A549 (cell line): ENCODE results near the gene CACNA1C. TPM values are rescaled to one million over a fixed set of nuclear protein-coding genes. Genes with fewer than 3 reads are reported as not detected.

Experiments used
- ATAC-seq, 2 experiments: fragments of 200-7000 bp in 1 of 2; fragments of >200 bp in 1 of 2; cut with Nextera tagmentation in 1 of 2; cut with Tn5 transposase in 1 of 2; 3 replicates each; pipeline versions ENCODE4 v1.8.0 to v1.9.1; 2018 to 2020; ENCODE audit warnings: mild to moderate bottlenecking in 1 of 2, moderate library complexity in 1 of 2
- CTCF ChIA-PET: fragments of 300-600 bp; sonication (Branson Sonifier 250); formaldehyde crosslinking; extraction: SDS; loops from one replicate; lab custom pipeline; 2021; ENCODE audit warnings: antibody characterized with exemption, inconsistent platforms; lab: Yijun Ruan, JAX
- POLR2A ChIA-PET: fragments of 350-600 bp; formaldehyde crosslinking; extraction: SDS; loops from one replicate; lab custom pipeline; 2021; ENCODE audit warnings: antibody characterized with exemption, inconsistent platforms; lab: Yijun Ruan, JAX
- DNase-seq, 2 experiments: peaks; one replicate each; pipeline versions ENCODE4 v3.0.0 to v3.0.0-alpha.2; 2011 to 2016; ENCODE audit warnings: low read depth in 1 of 2, low spot score in 1 of 2
- FAIRE-seq: peaks from 2 replicates; lab custom pipeline; 2011; peaks lifted over from hg19 to GRCh38; lab: Jason Lieb, UNC
- H3K27ac ChIP-seq, 2 experiments: fragments of >200 bp; sonication (Bioruptor Twin); formaldehyde crosslinking; 3 replicates each; pipeline ENCODE4 v1.5.1; 2016 to 2017
- H3K4me1 ChIP-seq: fragments of >200 bp; sonication (Bioruptor Twin); formaldehyde crosslinking; 3 replicates; pipeline ENCODE4 v1.6.1; 2016
- H3K4me2 ChIP-seq: fragments of >200 bp; sonication (Bioruptor Twin); formaldehyde crosslinking; 3 replicates; pipeline ENCODE4 v1.6.1; 2016
- H3K4me3 ChIP-seq: fragments of >200 bp; sonication (Bioruptor Twin); formaldehyde crosslinking; 3 replicates; pipeline ENCODE4 v1.5.1; 2016
- H3K9me3 ChIP-seq: fragments of >200 bp; sonication (Bioruptor Twin); formaldehyde crosslinking; 3 replicates; pipeline ENCODE4 v1.6.1; 2016
- BCL3 ChIP-seq: fragments of >200 bp; sonication (Bioruptor Twin); formaldehyde crosslinking; IDR thresholded peaks from 3 replicates; pipeline ENCODE4 v1.6.1; 2016
- BHLHE40 ChIP-seq: IDR thresholded peaks from 2 replicates; pipeline ENCODE4 v1.6.1; 2012; ENCODE audit warnings: low read depth, low read length, inconsistent platforms
- CBX8 ChIP-seq: fragments of 200-600 bp; sonication (generic); IDR thresholded peaks from 2 replicates; pipeline ENCODE4 v1.6.1; 2016
- CEBPB ChIP-seq, 2 experiments: fragments of >200 bp in 1 of 2; sonication (Bioruptor Twin) in 1 of 2; formaldehyde crosslinking in 1 of 2; IDR thresholded peaks; 2 replicates each; pipeline ENCODE4 v1.6.1; 2012 to 2016
- CHD4 ChIP-seq: fragments of 200-600 bp; sonication (generic); IDR thresholded peaks from 2 replicates; pipeline ENCODE4 v1.6.1; 2016; ENCODE audit warnings: antibody characterized with exemption, mild to moderate bottlenecking, borderline replicate concordance
- E2F6 ChIP-seq: IDR thresholded peaks from 2 replicates; pipeline ENCODE4 v1.6.1; 2012; ENCODE audit warnings: low read depth, borderline replicate concordance
- EHF ChIP-seq: fragments of 250-450 bp; sonication (Bioruptor Pico); IDR thresholded peaks from 2 replicates; pipeline ENCODE4 v1.5.0; 2020; ENCODE audit warnings: mild to moderate bottlenecking
- ELK1 ChIP-seq: fragments of 150-350 bp; IDR thresholded peaks from 2 replicates; pipeline ENCODE4 v1.6.1; 2014; ENCODE audit warnings: low read depth, mild to moderate bottlenecking, low read length
- FOSB ChIP-seq: fragments of 250-450 bp; sonication (Bioruptor Pico); IDR thresholded peaks from 2 replicates; pipeline ENCODE4 v1.5.0; 2020; ENCODE audit warnings: mild to moderate bottlenecking, moderate library complexity
- HDAC2 ChIP-seq: fragments of 200-600 bp; sonication (generic); IDR thresholded peaks from 2 replicates; pipeline ENCODE4 v1.6.1; 2016
- HEYL ChIP-seq: fragments of 250-450 bp; sonication (Bioruptor Pico); IDR thresholded peaks from 2 replicates; pipeline ENCODE4 v1.8.0; 2021; ENCODE audit warnings: mild to moderate bottlenecking, moderate library complexity
- HOXA7 ChIP-seq: fragments of 250-450 bp; sonication (Bioruptor Pico); IDR thresholded peaks from 2 replicates; pipeline ENCODE4 v1.5.0; 2020; ENCODE audit warnings: mild to moderate bottlenecking, moderate library complexity
- HOXB5 ChIP-seq: fragments of 250-450 bp; sonication (Bioruptor Pico); IDR thresholded peaks from 2 replicates; pipeline ENCODE4 v1.5.0; 2020; ENCODE audit warnings: mild to moderate bottlenecking, moderate library complexity
- JUN ChIP-seq, 2 experiments: fragments of >200 bp; sonication (Bioruptor Twin); formaldehyde crosslinking; IDR thresholded peaks; 2 replicates in 1 of 2; 3 replicates in 1 of 2; pipeline ENCODE4 v1.6.1; 2016 to 2017
- MAFK ChIP-seq: fragments of 450-650 bp; IDR thresholded peaks from 2 replicates; pipeline ENCODE4 v1.6.1; 2014; ENCODE audit not compliant: partially characterized antibody
- MAZ ChIP-seq: fragments of 150-350 bp; IDR thresholded peaks from 2 replicates; pipeline ENCODE4 v1.6.1; 2014; ENCODE audit warnings: antibody characterized with exemption, low read depth, low read length, borderline replicate concordance
- NPAS2 ChIP-seq: fragments of 250-450 bp; sonication (Bioruptor Pico); IDR thresholded peaks from 2 replicates; pipeline ENCODE4 v1.8.0; 2022; ENCODE audit warnings: mild to moderate bottlenecking, moderate library complexity, borderline replicate concordance
- POLR2A ChIP-seq: IDR thresholded peaks from 2 replicates; pipeline ENCODE4 v1.6.1; 2012; ENCODE audit warnings: mild to moderate bottlenecking, low read length
- POLR2AphosphoS2 ChIP-seq: conservative IDR thresholded peaks from 2 replicates; pipeline ENCODE4 v1.6.1; 2012; ENCODE audit warnings: low read length, improper control_type of control experiment, inconsistent platforms
- RFX5 ChIP-seq: fragments of 450-650 bp; IDR thresholded peaks from 2 replicates; pipeline ENCODE4 v1.7.1; 2014; ENCODE audit warnings: antibody characterized with exemption, mild to moderate bottlenecking, moderate library complexity
- RNF2 ChIP-seq: fragments of 200-600 bp; sonication (generic); IDR thresholded peaks from 2 replicates; pipeline ENCODE4 v1.6.1; 2016; ENCODE audit warnings: low read depth, mild to moderate bottlenecking, antibody characterized with exemption, moderate library complexity, borderline replicate concordance
- TFCP2L1 ChIP-seq: fragments of 250-450 bp; sonication (Bioruptor Pico); IDR thresholded peaks from 2 replicates; pipeline ENCODE4 v1.5.0; 2021; ENCODE audit warnings: mild to moderate bottlenecking
- TP53 ChIP-seq: fragments of 250-450 bp; sonication (Bioruptor Pico); IDR thresholded peaks from 2 replicates; pipeline ENCODE4 v1.5.0; 2021; ENCODE audit warnings: mild to moderate bottlenecking, moderate library complexity
- USF2 ChIP-seq: fragments of 450-650 bp; IDR thresholded peaks from 2 replicates; pipeline ENCODE4 v1.6.1; 2014; ENCODE audit warnings: antibody characterized with exemption
- ZC3H11A ChIP-seq: fragments of 450-650 bp; IDR thresholded peaks from 2 replicates; pipeline ENCODE4 v1.6.1; 2014; ENCODE audit warnings: antibody characterized with exemption, mild to moderate bottlenecking
- ZFP36 ChIP-seq: fragments of 450-650 bp; IDR thresholded peaks from 2 replicates; pipeline ENCODE4 v1.6.1; 2014; ENCODE audit warnings: borderline replicate concordance; ENCODE audit not compliant: partially characterized antibody
- ZSCAN20 ChIP-seq: fragments of 250-450 bp; sonication (Bioruptor Pico); IDR thresholded peaks from 2 replicates; pipeline ENCODE4 v1.8.0; 2022; ENCODE audit warnings: mild to moderate bottlenecking, moderate library complexity
- WGBS: methylation state at CpG from one replicate; pipeline ENCODE4 v1.1.6; 2017; ENCODE audit errors: missing lambda C conversion rate; 5-methylcytosine and 5-hydroxymethylcytosine counted together
- polyA plus RNA-seq, 4 experiments: library from polyadenylated mRNA; depleted of rRNA in 3 of 4; stranded (reverse); fragments of >200 nt; fragmentation: RNase III in 1 of 4; extraction: RNeasy Plus Mini Kit Qiagen cat#74134 plus additional on column Dnase treatment in 1 of 4; gene quantifications; 2 replicates in 3 of 4; 3 replicates in 1 of 4; pipeline ENCODE4 v1.2.3, GENCODE V29; 2011 to 2017
- TF ChIP-seq, protein P1 (sequence below): fragments of 250-450 bp; sonication (Bioruptor Pico); IDR thresholded peaks from 2 replicates; pipeline ENCODE4 v1.5.0; 2021; ENCODE audit warnings: mild to moderate bottlenecking, moderate library complexity, borderline replicate concordance

The CACNA1C gene
- polyA plus RNA-seq, 2 of the 4 experiments (the other 2 are of a cell fraction), result not detected

- Histone ChIP-seq H3K9me3 (no peaks in the 10 kb centered on the region), H3K4me3 (no peak overlapping the region), H3K4me2 (no peak overlapping the region), H3K4me1 (no peaks in the 10 kb centered on the region), H3K27ac (no peak overlapping the region)
- CTCF ChIA-PET, result no interaction called here
- DNase-seq (no peak), ATAC-seq (no peak), FAIRE-seq (no peak)
- WGBS, result 42% methylated on average over 7 of the region's 7 CpGs
- POLR2A ChIA-PET, result no interaction called here
- no peak for TF ChIP-seq CEBPB (IDR thresholded peaks at IDR 0.05)
- TF ChIP-seq JUN (IDR thresholded peaks at IDR 0.05), result no peak
- TF ChIP-seq EHF (CRISPR knock-in tag), result no peak
- no peak for TF ChIP-seq HOXA7
- TF ChIP-seq BHLHE40, result no peak
- no peak for TF ChIP-seq ZC3H11A
- no peak for TF ChIP-seq ZFP36
- no peak for TF ChIP-seq CBX8
- no peak for TF ChIP-seq HDAC2
These were observed 432.9 kb downstream of the CACNA1C start for GRCh38 chr12:2485681-2486080.

DNA sequence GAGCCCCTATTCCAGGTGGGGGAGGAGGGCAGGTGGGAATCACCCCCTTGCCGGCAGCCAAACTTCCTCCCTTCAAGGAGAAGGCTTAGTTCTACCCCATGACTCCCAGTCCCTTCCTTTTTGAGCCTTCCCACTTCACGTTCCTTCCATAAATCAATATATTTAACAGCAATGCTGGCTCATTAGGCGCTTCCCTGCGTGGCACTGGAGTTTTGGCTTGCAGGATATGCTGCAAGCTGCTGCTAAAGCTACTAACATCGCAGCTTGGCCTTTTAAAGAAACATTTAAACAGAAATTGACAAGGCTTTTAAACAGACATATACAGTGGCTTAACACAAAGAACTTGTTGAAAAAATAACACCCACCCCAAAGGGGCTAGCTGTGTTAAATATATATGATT, 434.0 kb downstream of the CACNA1C start:
- WGBS, result under 1% methylated on average over 5 of the region's 5 CpGs
- Histone ChIP-seq H3K4me3 (no peak overlapping the region), H3K4me1 (no peaks in the 10 kb centered on the region), H3K9me3 (no peaks in the 10 kb centered on the region), H3K27ac (no peak overlapping the region), H3K4me2 (no peak overlapping the region)
- ATAC-seq (no peak), DNase-seq (no peak), FAIRE-seq (no peak)
- CTCF ChIA-PET, result no interaction called here
- POLR2A ChIA-PET, result no interaction called here
- no peak for TF ChIP-seq RFX5
- no peak for TF ChIP-seq ZSCAN20 (CRISPR knock-in tag)
- no peak for TF ChIP-seq MAZ
- TF ChIP-seq, protein P1, sequence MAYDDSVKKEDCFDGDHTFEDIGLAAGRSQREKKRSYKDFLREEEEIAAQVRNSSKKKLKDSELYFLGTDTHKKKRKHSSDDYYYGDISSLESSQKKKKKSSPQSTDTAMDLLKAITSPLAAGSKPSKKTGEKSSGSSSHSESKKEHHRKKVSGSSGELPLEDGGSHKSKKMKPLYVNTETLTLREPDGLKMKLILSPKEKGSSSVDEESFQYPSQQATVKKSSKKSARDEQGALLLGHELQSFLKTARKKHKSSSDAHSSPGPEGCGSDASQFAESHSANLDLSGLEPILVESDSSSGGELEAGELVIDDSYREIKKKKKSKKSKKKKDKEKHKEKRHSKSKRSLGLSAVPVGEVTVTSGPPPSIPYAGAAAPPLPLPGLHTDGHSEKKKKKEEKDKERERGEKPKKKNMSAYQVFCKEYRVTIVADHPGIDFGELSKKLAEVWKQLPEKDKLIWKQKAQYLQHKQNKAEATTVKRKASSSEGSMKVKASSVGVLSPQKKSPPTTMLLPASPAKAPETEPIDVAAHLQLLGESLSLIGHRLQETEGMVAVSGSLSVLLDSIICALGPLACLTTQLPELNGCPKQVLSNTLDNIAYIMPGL (CRISPR knock-in tag), result no peak
- TF ChIP-seq CHD4, result no peak

- ATAC-seq (no peak), FAIRE-seq (no peak), DNase-seq (no peak)
- Histone ChIP-seq H3K4me3 (no peak overlapping the region), H3K4me1 (no peaks in the 10 kb centered on the region), H3K27ac (no peak overlapping the region), H3K4me2 (no peak overlapping the region), H3K9me3 (no peaks in the 10 kb centered on the region)
- CTCF ChIA-PET, result no interaction called here
- no peak for TF ChIP-seq HEYL (CRISPR knock-in tag)
- no peak for TF ChIP-seq BCL3
- no peak for TF ChIP-seq FOSB (CRISPR knock-in tag)
- TF ChIP-seq TP53, result no peak
- no peak for TF ChIP-seq RNF2
- TF ChIP-seq E2F6, result no peak
- no peak for TF ChIP-seq MAFK
- TF ChIP-seq NPAS2 (CRISPR knock-in tag), result no peak
- no peak for TF ChIP-seq POLR2AphosphoS2
- no peak for TF ChIP-seq EHF (CRISPR knock-in tag)
- no peak for TF ChIP-seq HOXB5 (CRISPR knock-in tag)
- no peak for TF ChIP-seq POLR2A
- TF ChIP-seq USF2, result no peak
- no peak for TF ChIP-seq TFCP2L1 (CRISPR knock-in tag)
- no peak for TF ChIP-seq ELK1
- 8% methylated on average over 5 of the region's 5 CpGs for WGBS
- POLR2A ChIA-PET, result no interaction called here
These were observed 434.5 kb downstream of the CACNA1C start for GRCh38 chr12:2487278-2487677.
